ENCODE results near the gene HECW1. TPM values are rescaled to one million over a fixed set of nuclear protein-coding genes. Genes with fewer than 3 reads are reported as not detected.

HECW1 gene
- polyA plus RNA-seq, 1 donor from 2014 or later = not detected

DNA sequence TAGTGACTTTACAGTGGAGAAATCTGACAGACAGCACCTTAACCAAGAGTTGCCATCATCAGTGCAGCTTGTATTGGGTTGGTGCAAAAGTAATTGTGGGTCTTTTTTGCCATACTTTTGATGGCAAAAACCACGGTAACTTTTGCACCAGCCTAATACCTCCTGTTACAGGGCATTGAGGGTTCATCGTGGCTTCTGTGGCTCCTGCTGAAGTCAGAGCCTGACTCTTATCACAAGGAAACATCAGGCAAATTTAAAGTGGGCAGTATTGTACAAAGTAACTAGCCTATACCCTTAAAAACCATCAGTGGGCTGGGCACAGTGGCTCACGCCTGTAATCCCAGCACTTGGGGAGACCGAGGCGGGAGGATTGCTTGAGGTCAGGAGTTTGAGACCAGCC lies 117.4 kb downstream of the HECW1 start:
- no peaks in the 10 kb centered on the region for H3K9me3 Mint-ChIP-seq
- peaks cover 2% of the 10 kb centered on the region for H3K27me3 Mint-ChIP-seq
- H3K4me3 Mint-ChIP-seq = no peak overlapping the region
- no peaks in the 10 kb centered on the region for H3K4me1 Mint-ChIP-seq
- H3K27ac Mint-ChIP-seq = no peak overlapping the region
- H3K36me3 Mint-ChIP-seq = peaks cover 3% of the 10 kb centered on the region

DNA sequence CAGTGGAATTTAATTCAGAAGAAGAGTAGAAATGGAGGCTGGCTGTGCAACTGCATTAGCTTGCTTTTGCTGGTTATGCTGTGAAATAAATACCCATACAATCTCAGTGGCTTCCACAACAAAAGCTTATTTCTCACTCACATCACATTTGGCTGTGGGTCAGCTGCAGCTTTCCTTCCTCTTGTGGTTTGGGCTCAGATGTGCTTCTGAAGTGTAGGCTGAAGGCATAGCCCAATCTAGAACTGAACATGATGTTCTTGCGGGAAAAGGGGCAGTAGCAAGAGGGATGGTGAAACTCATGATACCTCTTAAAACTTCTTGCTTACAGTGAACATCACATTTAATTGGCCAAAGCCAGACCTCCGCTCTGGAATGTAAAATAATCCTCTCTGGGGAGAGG lies 119.9 kb downstream of the HECW1 start:
- peaks cover 2% of the 10 kb centered on the region for H3K27me3 Mint-ChIP-seq

GRCh38 chr7:43234073-43234472 lies 121.6 kb downstream of the HECW1 start:
- Mint-ChIP-seq H3K9me3 (no peaks in the 10 kb centered on the region), H3K4me1 (no peaks in the 10 kb centered on the region), H3K4me3 (peak overlapping the region in 1 of 4 donors; percentile 83)

More for the DNA sequence above, 119.9 kb downstream of the HECW1 start:
- Mint-ChIP-seq H3K36me3 (peaks cover 3% of the 10 kb centered on the region), H3K27ac (no peak overlapping the region), H3K9me3 (no peaks in the 10 kb centered on the region), H3K4me3 (no peak overlapping the region), H3K4me1 (no peaks in the 10 kb centered on the region)

GRCh38 chr7:43234968-43235367 lies 122.5 kb downstream of the HECW1 start:
- no peak overlapping the region for H3K4me3 Mint-ChIP-seq
- H3K27ac Mint-ChIP-seq = no peak overlapping the region
- H3K36me3 Mint-ChIP-seq = peaks cover 3% of the 10 kb centered on the region
- H3K9me3 Mint-ChIP-seq = no peaks in the 10 kb centered on the region
- peaks cover 3% of the 10 kb centered on the region for H3K27me3 Mint-ChIP-seq
- no peaks in the 10 kb centered on the region for H3K4me1 Mint-ChIP-seq

More at GRCh38 chr7:43234073-43234472, 121.6 kb downstream of the HECW1 start:
- H3K27ac Mint-ChIP-seq = no peak overlapping the region
- peaks cover under 1% of the 10 kb centered on the region for H3K27me3 Mint-ChIP-seq
- peaks cover 3% of the 10 kb centered on the region for H3K36me3 Mint-ChIP-seq

- H3K36me3 Mint-ChIP-seq = no peaks in the 10 kb centered on the region
- H3K4me1 Mint-ChIP-seq = peaks cover 0 to 3% (median 0%) of the 10 kb centered on the region in 3 donors
- H3K4me3 Mint-ChIP-seq = no peak overlapping the region
- H3K27me3 Mint-ChIP-seq = peaks cover 5% of the 10 kb centered on the region
- no peak overlapping the region for H3K27ac Mint-ChIP-seq
- no peaks in the 10 kb centered on the region for H3K9me3 Mint-ChIP-seq
Measured at GRCh38 chr7:43240565-43240964, 128.1 kb downstream of the HECW1 start.

DNA sequence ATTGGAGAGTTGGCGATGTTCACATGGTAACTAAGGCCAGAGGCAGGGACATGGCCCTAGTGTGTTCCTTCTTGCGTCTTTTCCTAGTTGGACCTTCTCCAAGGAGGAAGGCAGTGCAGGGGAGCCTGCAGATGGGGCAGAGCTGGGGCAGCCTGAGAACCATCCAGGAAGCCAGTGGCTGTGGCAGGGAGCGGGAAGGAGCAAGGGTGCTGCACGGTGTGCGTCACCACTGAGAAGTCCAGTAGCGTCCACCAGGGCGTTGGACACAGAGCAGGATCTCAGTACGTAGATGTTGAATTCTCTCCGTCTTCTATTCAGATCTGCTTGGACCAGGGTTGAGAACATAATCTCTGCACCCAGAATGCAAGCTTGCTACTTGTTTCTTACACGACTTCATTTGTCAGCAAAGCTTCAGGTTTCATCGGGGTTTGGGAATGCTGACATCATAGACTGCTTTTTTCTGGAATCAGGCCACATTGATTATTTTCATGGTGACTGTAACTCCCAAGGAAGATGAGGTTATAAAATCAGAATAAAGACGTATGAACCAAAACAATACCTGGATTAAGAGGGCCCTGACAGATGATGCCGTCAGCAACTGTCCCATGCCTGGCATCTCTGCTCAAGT lies 130.3 kb downstream of the HECW1 start:
- Mint-ChIP-seq H3K27me3 (peaks cover 7% of the 10 kb centered on the region), H3K27ac (no peak overlapping the region), H3K4me3 (no peak overlapping the region), H3K4me1 (peaks cover 0 to 3% (median 0%) of the 10 kb centered on the region in 3 donors), H3K36me3 (no peaks in the 10 kb centered on the region), H3K9me3 (no peaks in the 10 kb centered on the region)

GRCh38 chr7:43244232-43244631 lies 131.8 kb downstream of the HECW1 start:
- H3K36me3 Mint-ChIP-seq = no peaks in the 10 kb centered on the region
- no peak overlapping the region for H3K27ac Mint-ChIP-seq
- H3K4me3 Mint-ChIP-seq = no peak overlapping the region
- no peaks in the 10 kb centered on the region for H3K9me3 Mint-ChIP-seq
- peaks cover 0 to 3% (median 0%) of the 10 kb centered on the region in 3 donors for H3K4me1 Mint-ChIP-seq
- H3K27me3 Mint-ChIP-seq = peaks cover 5% of the 10 kb centered on the region

- peaks cover 0 to 3% (median 0%) of the 10 kb centered on the region in 3 donors for H3K4me1 Mint-ChIP-seq
- peaks cover 4% of the 10 kb centered on the region for H3K27me3 Mint-ChIP-seq
- H3K27ac Mint-ChIP-seq = no peak overlapping the region
- no peaks in the 10 kb centered on the region for H3K9me3 Mint-ChIP-seq
- H3K4me3 Mint-ChIP-seq = no peak overlapping the region
- H3K36me3 Mint-ChIP-seq = no peaks in the 10 kb centered on the region
Measured at GRCh38 chr7:43244784-43245183, 132.3 kb downstream of the HECW1 start.

- Mint-ChIP-seq H3K27ac (no peak overlapping the region), H3K36me3 (no peaks in the 10 kb centered on the region), H3K9me3 (no peaks in the 10 kb centered on the region), H3K27me3 (peaks cover 6% of the 10 kb centered on the region), H3K4me1 (no peaks in the 10 kb centered on the region), H3K4me3 (no peak overlapping the region)
Measured at GRCh38 chr7:43247757-43248156, 135.3 kb downstream of the HECW1 start.

GRCh38 chr7:43248553-43248952 lies 136.1 kb downstream of the HECW1 start:
- peaks cover 6% of the 10 kb centered on the region for H3K27me3 Mint-ChIP-seq
- no peaks in the 10 kb centered on the region for H3K4me1 Mint-ChIP-seq
- H3K36me3 Mint-ChIP-seq = no peaks in the 10 kb centered on the region
- H3K4me3 Mint-ChIP-seq = no peak overlapping the region
- no peak overlapping the region for H3K27ac Mint-ChIP-seq
- H3K9me3 Mint-ChIP-seq = no peaks in the 10 kb centered on the region

- Mint-ChIP-seq H3K4me1 (no peaks in the 10 kb centered on the region), H3K4me3 (no peak overlapping the region), H3K27ac (no peak overlapping the region), H3K36me3 (no peaks in the 10 kb centered on the region), H3K9me3 (no peaks in the 10 kb centered on the region), H3K27me3 (peaks cover 6% of the 10 kb centered on the region)
Measured at GRCh38 chr7:43248961-43249822, 136.7 kb downstream of the HECW1 start.

DNA sequence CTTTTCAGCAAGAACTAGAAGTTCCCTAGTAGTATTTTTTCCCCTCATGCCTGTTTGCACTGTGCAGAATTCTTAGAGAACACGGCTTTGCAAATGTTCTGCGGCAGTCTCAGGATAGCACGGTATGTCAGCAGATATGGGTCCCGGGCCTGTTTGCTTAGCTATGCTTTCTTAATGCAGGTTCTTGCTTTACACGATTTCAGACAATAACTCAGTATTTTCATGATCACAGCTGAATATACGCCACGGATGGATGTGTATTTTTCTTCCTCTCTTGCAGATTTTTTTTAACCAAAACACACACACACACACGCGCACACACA lies 137.3 kb downstream of the HECW1 start:
- H3K9me3 Mint-ChIP-seq = no peaks in the 10 kb centered on the region
- peaks cover 6% of the 10 kb centered on the region for H3K27me3 Mint-ChIP-seq
- H3K36me3 Mint-ChIP-seq = no peaks in the 10 kb centered on the region
- no peak overlapping the region for H3K27ac Mint-ChIP-seq
- no peak overlapping the region for H3K4me3 Mint-ChIP-seq
- no peaks in the 10 kb centered on the region for H3K4me1 Mint-ChIP-seq

GRCh38 chr7:43260980-43261878 lies 148.8 kb downstream of the HECW1 start:
- Mint-ChIP-seq H3K9me3 (no peaks in the 10 kb centered on the region), H3K27ac (no peak overlapping the region), H3K4me1 (no peaks in the 10 kb centered on the region), H3K4me3 (no peak overlapping the region), H3K27me3 (peaks cover 2% of the 10 kb centered on the region), H3K36me3 (no peaks in the 10 kb centered on the region)

DNA sequence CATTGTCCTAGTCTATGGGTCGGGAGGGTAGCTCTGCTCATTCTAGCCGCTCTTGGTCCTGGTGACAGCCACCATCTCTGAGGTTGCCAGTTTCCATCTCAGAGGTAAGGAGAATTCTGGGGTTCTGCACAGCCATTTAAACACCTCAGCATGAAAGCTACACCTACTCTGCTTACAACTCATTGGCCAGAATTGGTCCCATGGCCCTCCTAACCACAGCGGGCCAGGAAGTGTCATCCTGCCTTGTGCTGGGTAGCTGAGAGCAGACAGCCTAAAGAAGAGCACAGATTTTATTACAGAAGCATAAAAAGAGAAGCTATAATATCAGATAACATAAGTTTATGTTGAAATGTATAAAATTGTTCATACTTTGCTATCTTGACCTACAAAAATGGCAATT lies 152.7 kb downstream of the HECW1 start:
- Mint-ChIP-seq H3K27ac (no peak overlapping the region), H3K4me1 (no peaks in the 10 kb centered on the region), H3K36me3 (no peaks in the 10 kb centered on the region), H3K27me3 (peaks cover 1% of the 10 kb centered on the region), H3K9me3 (no peaks in the 10 kb centered on the region), H3K4me3 (no peak overlapping the region)
